Panc1 (cell line): Measurements from ENCODE around the gene ICA1. TPM values are rescaled to one million over a fixed set of nuclear protein-coding genes. Genes with fewer than 3 reads are reported as not detected.

Experiments
- ATAC-seq: fragments of 200-7000 bp; cut with Tn5 transposase; 2 replicates; pipeline ENCODE4 v1.9.1; 2020; ENCODE audit warnings: mild to moderate bottlenecking, moderate library complexity
- BruUV-seq: library from RNA; stranded (reverse); fragments of 400-500 nt; replicated peaks from 2 replicates; lab custom pipeline; 2021; lab: Mats Ljungman, UMichigan
- CTCF ChIA-PET: fragments of 300-600 bp; sonication (Branson Sonifier 250); formaldehyde crosslinking; loops from one replicate; lab custom pipeline; 2022; ENCODE audit warnings: antibody characterized with exemption; lab: Charles Lee
- POLR2A ChIA-PET: fragments of 300-600 bp; sonication (Branson Sonifier 250); formaldehyde crosslinking; loops from one replicate; lab custom pipeline; 2022; ENCODE audit warnings: antibody characterized with exemption; lab: Charles Lee
- DNase-seq: peaks from one replicate; pipeline ENCODE4 v3.0.0-alpha.2; 2010; ENCODE audit warnings: low read depth, low spot score
- H3K27ac ChIP-seq: 2 replicates; pipeline ENCODE4 v1.5.1; 2011; ENCODE audit warnings: mild to moderate bottlenecking, low read length, inconsistent platforms
- H3K27me3 ChIP-seq: fragments of 200-500 bp; sonication (Bioruptor generic); 2 replicates; pipeline ENCODE4 v1.6.0; 2014; ENCODE audit warnings: low read length, inconsistent platforms; ENCODE audit not compliant: control insufficient read depth, insufficient read depth
- H3K36me3 ChIP-seq: fragments of 200-500 bp; sonication (Bioruptor generic); 2 replicates; pipeline ENCODE4 v1.5.1; 2014; ENCODE audit warnings: inconsistent platforms, mild to moderate bottlenecking, low read length, moderate library complexity; ENCODE audit not compliant: control insufficient read depth, insufficient read depth
- H3K4me1 ChIP-seq: 2 replicates; pipeline ENCODE4 v1.5.1; 2011; ENCODE audit warnings: inconsistent platforms, mild to moderate bottlenecking, low read length, moderate library complexity; ENCODE audit not compliant: control insufficient read depth, insufficient read depth
- H3K4me3 ChIP-seq, 2 experiments: 2 replicates each; pipeline ENCODE4 v1.5.1; 2011 to 2012; ENCODE audit warnings: low read depth in 2 of 2, low read length in 2 of 2, mild to moderate bottlenecking in 2 of 2, inconsistent platforms in 1 of 2, moderate library complexity in 1 of 2
- H3K9me3 ChIP-seq: fragments of 200-500 bp; sonication (Bioruptor generic); 2 replicates; pipeline ENCODE4 v1.5.1; 2014; ENCODE audit warnings: low read depth, mild to moderate bottlenecking, inconsistent platforms, low read length, moderate library complexity; ENCODE audit not compliant: control insufficient read depth, insufficient read depth
- POLR2AphosphoS5 ChIP-seq: IDR thresholded peaks from 2 replicates; pipeline ENCODE4 v1.6.1; 2012; ENCODE audit warnings: mild to moderate bottlenecking, low read depth, low read length, moderate library complexity
- SIN3A ChIP-seq: IDR thresholded peaks from 2 replicates; pipeline ENCODE4 v1.6.1; 2012; ENCODE audit warnings: low read depth, mild to moderate bottlenecking, low read length, moderate library complexity, borderline replicate concordance; ENCODE audit not compliant: insufficient read depth
- TCF7L2 ChIP-seq: IDR thresholded peaks from 2 replicates; pipeline ENCODE4 v1.6.1; 2011; ENCODE audit warnings: mild to moderate bottlenecking, low read depth, low read length, inconsistent platforms
- in situ Hi-C: cut with HindIII; loops from 2 replicates; pipeline ENCODE4 v1.10.0; 2016; ENCODE audit warnings: low sequenced_read_pairs, low pct_unique_long_range_greater_than_20kb
- intact Hi-C: fragments of 100-400 bp; cut with micrococcal nuclease; formaldehyde crosslinking; loops from one replicate; pipeline ENCODE4 v1.10.0; 2022; ENCODE audit not compliant: unreplicated experiment
- total RNA-seq: library from RNA; stranded (reverse); gene quantifications from one replicate; pipeline ENCODE4 v1.2.1, GENCODE V29; 2021; ENCODE audit not compliant: unreplicated experiment
- TF ChIP-seq, protein P1 (sequence below), 2 experiments: IDR thresholded peaks; 2 replicates each; pipeline ENCODE4 v1.6.1; 2011 to 2012; ENCODE audit warnings: low read depth in 2 of 2, control low read depth in 1 of 2, low read length in 1 of 2, mild to moderate bottlenecking in 1 of 2, moderate library complexity in 1 of 2; ENCODE audit not compliant: insufficient read depth in 1 of 2
- TF ChIP-seq, protein P2 (sequence below): fragments of 450-650 bp; IDR thresholded peaks from 2 replicates; pipeline ENCODE4 v1.5.1; 2017; ENCODE audit warnings: mild to moderate bottlenecking

Gene ICA1
- total RNA-seq, 1 experiment from 2014 or later: 1.1 TPM

DNA sequence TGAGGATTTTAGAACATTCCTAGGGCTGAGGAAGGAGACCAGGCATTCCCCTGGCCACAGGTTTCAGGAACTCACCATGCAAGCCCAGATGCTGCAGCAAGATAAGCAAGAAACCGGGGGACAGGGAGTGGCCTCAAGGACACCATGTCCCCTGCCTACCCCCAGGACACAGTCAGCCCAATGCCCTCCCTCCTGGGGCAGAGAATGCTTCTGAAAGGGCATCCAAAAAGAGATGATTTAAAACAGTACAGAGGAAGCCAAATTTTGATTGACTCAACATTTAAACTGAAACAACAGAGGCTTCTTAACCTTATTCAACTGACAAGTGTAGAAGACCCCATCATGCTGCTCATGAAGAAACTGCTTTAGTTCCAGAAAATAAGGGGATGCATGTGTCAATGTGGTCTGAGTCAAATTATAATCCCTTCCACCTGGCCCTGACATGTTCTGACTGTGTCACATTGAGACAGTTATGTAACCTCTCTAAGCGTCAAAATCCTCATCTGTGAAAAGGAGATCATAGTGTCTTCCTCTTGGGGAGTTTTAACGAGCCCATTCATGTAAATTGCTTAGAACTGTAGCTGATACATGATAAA is 60.0 kb downstream of the ICA1 start:
- H3K36me3 ChIP-seq: no peaks in the 10 kb centered on the region
- ATAC-seq (no peak), DNase-seq (no peak)
- H3K4me3 ChIP-seq: no peak overlapping the region
- peaks cover 25% of the 10 kb centered on the region for H3K27me3 ChIP-seq
- POLR2A ChIA-PET: no interaction called here
- TF ChIP-seq, protein P1, sequence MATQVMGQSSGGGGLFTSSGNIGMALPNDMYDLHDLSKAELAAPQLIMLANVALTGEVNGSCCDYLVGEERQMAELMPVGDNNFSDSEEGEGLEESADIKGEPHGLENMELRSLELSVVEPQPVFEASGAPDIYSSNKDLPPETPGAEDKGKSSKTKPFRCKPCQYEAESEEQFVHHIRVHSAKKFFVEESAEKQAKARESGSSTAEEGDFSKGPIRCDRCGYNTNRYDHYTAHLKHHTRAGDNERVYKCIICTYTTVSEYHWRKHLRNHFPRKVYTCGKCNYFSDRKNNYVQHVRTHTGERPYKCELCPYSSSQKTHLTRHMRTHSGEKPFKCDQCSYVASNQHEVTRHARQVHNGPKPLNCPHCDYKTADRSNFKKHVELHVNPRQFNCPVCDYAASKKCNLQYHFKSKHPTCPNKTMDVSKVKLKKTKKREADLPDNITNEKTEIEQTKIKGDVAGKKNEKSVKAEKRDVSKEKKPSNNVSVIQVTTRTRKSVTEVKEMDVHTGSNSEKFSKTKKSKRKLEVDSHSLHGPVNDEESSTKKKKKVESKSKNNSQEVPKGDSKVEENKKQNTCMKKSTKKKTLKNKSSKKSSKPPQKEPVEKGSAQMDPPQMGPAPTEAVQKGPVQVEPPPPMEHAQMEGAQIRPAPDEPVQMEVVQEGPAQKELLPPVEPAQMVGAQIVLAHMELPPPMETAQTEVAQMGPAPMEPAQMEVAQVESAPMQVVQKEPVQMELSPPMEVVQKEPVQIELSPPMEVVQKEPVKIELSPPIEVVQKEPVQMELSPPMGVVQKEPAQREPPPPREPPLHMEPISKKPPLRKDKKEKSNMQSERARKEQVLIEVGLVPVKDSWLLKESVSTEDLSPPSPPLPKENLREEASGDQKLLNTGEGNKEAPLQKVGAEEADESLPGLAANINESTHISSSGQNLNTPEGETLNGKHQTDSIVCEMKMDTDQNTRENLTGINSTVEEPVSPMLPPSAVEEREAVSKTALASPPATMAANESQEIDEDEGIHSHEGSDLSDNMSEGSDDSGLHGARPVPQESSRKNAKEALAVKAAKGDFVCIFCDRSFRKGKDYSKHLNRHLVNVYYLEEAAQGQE (IDR thresholded peaks at IDR 0.05; ENCODE audit: insufficient read depth in 1 of 2, low read depth in 2 of 2, low read length in 1 of 2): no peak
- TF ChIP-seq, protein P2, sequence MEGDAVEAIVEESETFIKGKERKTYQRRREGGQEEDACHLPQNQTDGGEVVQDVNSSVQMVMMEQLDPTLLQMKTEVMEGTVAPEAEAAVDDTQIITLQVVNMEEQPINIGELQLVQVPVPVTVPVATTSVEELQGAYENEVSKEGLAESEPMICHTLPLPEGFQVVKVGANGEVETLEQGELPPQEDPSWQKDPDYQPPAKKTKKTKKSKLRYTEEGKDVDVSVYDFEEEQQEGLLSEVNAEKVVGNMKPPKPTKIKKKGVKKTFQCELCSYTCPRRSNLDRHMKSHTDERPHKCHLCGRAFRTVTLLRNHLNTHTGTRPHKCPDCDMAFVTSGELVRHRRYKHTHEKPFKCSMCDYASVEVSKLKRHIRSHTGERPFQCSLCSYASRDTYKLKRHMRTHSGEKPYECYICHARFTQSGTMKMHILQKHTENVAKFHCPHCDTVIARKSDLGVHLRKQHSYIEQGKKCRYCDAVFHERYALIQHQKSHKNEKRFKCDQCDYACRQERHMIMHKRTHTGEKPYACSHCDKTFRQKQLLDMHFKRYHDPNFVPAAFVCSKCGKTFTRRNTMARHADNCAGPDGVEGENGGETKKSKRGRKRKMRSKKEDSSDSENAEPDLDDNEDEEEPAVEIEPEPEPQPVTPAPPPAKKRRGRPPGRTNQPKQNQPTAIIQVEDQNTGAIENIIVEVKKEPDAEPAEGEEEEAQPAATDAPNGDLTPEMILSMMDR: no peak
- TF ChIP-seq SIN3A (no peak), POLR2AphosphoS5 (no peak), TCF7L2 (no peak)
- no peaks in the 10 kb centered on the region for H3K4me1 ChIP-seq
- intact Hi-C loops: no loop called here
- H3K27ac ChIP-seq: no peak overlapping the region
- in situ Hi-C loops: no loop called here
- H3K9me3 ChIP-seq: no peaks in the 10 kb centered on the region
- CTCF ChIA-PET: interaction anchor here (0.5 kb wide), 1 partner anchor 18 kb away, joined by 3 read pairs; no protein-coding TSS in a partner anchor
- BruUV-seq: no TSS peak

DNA sequence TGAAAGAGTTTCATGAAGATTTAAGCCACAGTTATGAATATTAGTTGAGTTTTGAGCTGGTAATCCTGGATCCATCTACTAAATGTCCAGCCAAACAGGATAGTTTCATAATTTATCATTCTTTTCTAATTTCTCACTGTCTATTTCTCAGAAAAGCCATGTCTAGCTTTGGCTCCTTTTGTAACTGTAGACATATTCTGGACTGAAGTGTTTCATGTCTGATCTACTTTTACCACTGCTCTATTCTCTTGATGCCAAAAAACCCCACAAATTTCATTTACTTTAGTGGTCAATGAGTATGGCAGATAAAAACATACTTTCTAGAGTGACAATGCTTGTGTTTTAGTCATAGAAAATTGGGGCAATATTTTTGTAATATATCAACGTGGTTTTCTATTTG is 61.2 kb downstream of the ICA1 start:
- Histone ChIP-seq H3K27me3 (peaks cover 16% of the 10 kb centered on the region), H3K9me3 (no peaks in the 10 kb centered on the region), H3K4me3 (no peak overlapping the region), H3K4me1 (no peaks in the 10 kb centered on the region), H3K27ac (no peak overlapping the region), H3K36me3 (no peaks in the 10 kb centered on the region)
- intact Hi-C loops: no loop called here
- no TSS peak for BruUV-seq
- in situ Hi-C loops: no loop called here
- CTCF ChIA-PET: no interaction called here
- ATAC-seq (no peak), DNase-seq (no peak)
- TF ChIP-seq TCF7L2: no peak
- no peak for TF ChIP-seq POLR2AphosphoS5
- TF ChIP-seq, protein P1 (IDR thresholded peaks at IDR 0.05; ENCODE audit: insufficient read depth in 1 of 2, low read depth in 2 of 2, low read length in 1 of 2): no peak
- TF ChIP-seq, protein P2: no peak
- no peak for TF ChIP-seq SIN3A
- POLR2A ChIA-PET: no interaction called here
